Mesenchymal stem cell (in vitro differentiated cells and primary cell): ENCODE measurements around the gene SNTG2.

ENCODE experiments used
- DNase-seq: peaks from one replicate; pipeline ENCODE4 v3.0.0-alpha.2; 2013
- H2AFZ ChIP-seq: one replicate; pipeline ENCODE4 v1.6.1; 2013; ENCODE audit warnings: low read depth, mild to moderate bottlenecking, control low read depth, inconsistent platforms, low read length, moderate library complexity
- H2AK5ac ChIP-seq: 2 replicates; pipeline ENCODE4 v1.6.1; 2013; ENCODE audit warnings: low read length, moderate library complexity, mild to moderate bottlenecking, inconsistent platforms; ENCODE audit not compliant: severe bottlenecking
- H2BK120ac ChIP-seq: one replicate; pipeline ENCODE4 v1.6.1; 2013; ENCODE audit warnings: low read depth, mild to moderate bottlenecking, inconsistent platforms, low read length, moderate library complexity
- H2BK12ac ChIP-seq, 2 experiments: one replicate each; pipeline ENCODE4 v1.6.1; 2013; ENCODE audit warnings: inconsistent platforms in 2 of 2, low read length in 2 of 2, mild to moderate bottlenecking in 2 of 2, moderate library complexity in 2 of 2, control low read depth in 1 of 2
- H2BK15ac ChIP-seq: one replicate; pipeline ENCODE4 v1.6.1; 2013; ENCODE audit warnings: mild to moderate bottlenecking, low read depth, inconsistent platforms; ENCODE audit not compliant: poor library complexity, severe bottlenecking
- H2BK5ac ChIP-seq: 2 replicates; pipeline ENCODE4 v1.6.1; 2013; ENCODE audit warnings: low read depth, mild to moderate bottlenecking, low read length, control low read depth, inconsistent platforms; ENCODE audit not compliant: poor library complexity, severe bottlenecking
- H3K14ac ChIP-seq, 2 experiments: one replicate each; pipeline ENCODE4 v1.6.1; 2013; ENCODE audit warnings: inconsistent platforms in 2 of 2, low read length in 2 of 2, control low read depth in 1 of 2, mild to moderate bottlenecking in 1 of 2, moderate library complexity in 1 of 2
- H3K18ac ChIP-seq, 2 experiments: one replicate each; pipeline ENCODE4 v1.6.1; 2013; ENCODE audit warnings: inconsistent platforms in 2 of 2, low read length in 2 of 2, control low read depth in 1 of 2, low read depth in 1 of 2, mild to moderate bottlenecking in 1 of 2
- H3K23ac ChIP-seq, 2 experiments: one replicate each; pipeline ENCODE4 v1.6.1; 2013; ENCODE audit warnings: inconsistent platforms in 2 of 2, low read length in 2 of 2, mild to moderate bottlenecking in 2 of 2, moderate library complexity in 2 of 2, control low read depth in 1 of 2
- H3K27ac ChIP-seq: 2 replicates; pipeline ENCODE4 v1.5.1; 2013; ENCODE audit warnings: mild to moderate bottlenecking, moderate library complexity, low read length, control low read depth, inconsistent platforms; ENCODE audit not compliant: poor library complexity, severe bottlenecking
- H3K27me3 ChIP-seq, 2 experiments: 2 replicates each; pipeline versions ENCODE4 v1.6.1 to v1.7.0; 2013; ENCODE audit warnings: low read length in 2 of 2, mild to moderate bottlenecking in 2 of 2, moderate library complexity in 2 of 2, control low read depth in 1 of 2, inconsistent platforms in 1 of 2; ENCODE audit not compliant: control insufficient read depth in 1 of 2, insufficient read depth in 1 of 2
- H3K36me3 ChIP-seq, 2 experiments: 2 replicates each; pipeline versions ENCODE4 v1.6.1 to v1.7.0; 2013; ENCODE audit warnings: low read length in 2 of 2, control low read depth in 1 of 2, inconsistent platforms in 1 of 2, low read depth in 1 of 2, mild to moderate bottlenecking in 1 of 2; ENCODE audit not compliant: insufficient read depth in 2 of 2, control insufficient read depth in 1 of 2
- H3K4ac ChIP-seq, 2 experiments: one replicate each; pipeline ENCODE4 v1.6.1; 2013; ENCODE audit warnings: inconsistent platforms in 2 of 2, low read length in 2 of 2, mild to moderate bottlenecking in 2 of 2, moderate library complexity in 2 of 2, control low read depth in 1 of 2, low read depth in 1 of 2
- H3K4me1 ChIP-seq: 2 replicates; pipeline ENCODE4 v1.6.1; 2013; ENCODE audit warnings: low read depth, low read length, control low read depth; ENCODE audit not compliant: control insufficient read depth, insufficient read depth
- H3K4me2 ChIP-seq: 2 replicates; pipeline ENCODE4 v1.6.1; 2013; ENCODE audit warnings: low read length, mild to moderate bottlenecking, inconsistent platforms; ENCODE audit not compliant: poor library complexity, severe bottlenecking
- H3K4me3 ChIP-seq, 2 experiments: 2 replicates each; pipeline versions ENCODE4 v1.5.1 to v1.7.0; 2013; ENCODE audit warnings: low read length in 2 of 2, mild to moderate bottlenecking in 2 of 2, control low read depth in 1 of 2, low read depth in 1 of 2; ENCODE audit not compliant: insufficient read depth in 1 of 2
- H3K79me1 ChIP-seq: replicated peaks from 2 replicates; pipeline ENCODE4 v1.6.1; 2013; ENCODE audit warnings: mild to moderate bottlenecking, control low read depth, low read length, inconsistent platforms; ENCODE audit not compliant: poor library complexity, severe bottlenecking
- H3K9ac ChIP-seq: 2 replicates; pipeline ENCODE4 v1.7.0; 2013; ENCODE audit warnings: mild to moderate bottlenecking, low read length, moderate library complexity
- H3K9me3 ChIP-seq: 2 replicates; pipeline ENCODE4 v1.7.0; 2013; ENCODE audit warnings: mild to moderate bottlenecking, low read length; ENCODE audit not compliant: control insufficient read depth
- H4K8ac ChIP-seq: one replicate; pipeline ENCODE4 v1.6.1; 2013; ENCODE audit warnings: inconsistent platforms, mild to moderate bottlenecking, low read length, moderate library complexity
- H4K91ac ChIP-seq: one replicate; pipeline ENCODE4 v1.6.1; 2013; ENCODE audit warnings: mild to moderate bottlenecking, low read length, inconsistent platforms
- WGBS: methylation state at CpG from one replicate; pipeline ENCODE4 v1.1.7; 2013; ENCODE audit warnings: mixed read lengths; 5-methylcytosine and 5-hydroxymethylcytosine counted together

Gene SNTG2

GRCh38 chr2:916935-917334 is 33.7 kb upstream of the SNTG2 start:
- no peak overlapping the region for H3K27ac ChIP-seq
- no peak overlapping the region for H3K9ac ChIP-seq
- H2BK12ac ChIP-seq: no peak overlapping the region
- no peak overlapping the region for H2BK120ac ChIP-seq
- H2BK15ac ChIP-seq: no peak overlapping the region
- no peak overlapping the region for H2AK5ac ChIP-seq
- no peak overlapping the region for H3K18ac ChIP-seq
- no peak overlapping the region for H3K23ac ChIP-seq
- H2AFZ ChIP-seq: no peak overlapping the region
- peaks cover 0 to 11% of the 10 kb centered on the region in 2 experiments for H3K27me3 ChIP-seq
- H3K79me1 ChIP-seq: no peaks in the 10 kb centered on the region
- H3K4me2 ChIP-seq: no peak overlapping the region
- DNase-seq: no peak
- H3K4me1 ChIP-seq: no peaks in the 10 kb centered on the region
- no peaks in the 10 kb centered on the region for H3K9me3 ChIP-seq
- no peak overlapping the region for H4K8ac ChIP-seq
- no peaks in the 10 kb centered on the region for H3K36me3 ChIP-seq
- H3K4me3 ChIP-seq: no peak overlapping the region
- no peak overlapping the region for H4K91ac ChIP-seq
- 85% methylated on average over 7 of the region's 7 CpGs for WGBS
- H3K14ac ChIP-seq: no peak overlapping the region
- H2BK5ac ChIP-seq: no peak overlapping the region
- no peak overlapping the region for H3K4ac ChIP-seq

- H3K79me1 ChIP-seq: no peaks in the 10 kb centered on the region
- no peak overlapping the region for H3K27ac ChIP-seq
- H3K4me3 ChIP-seq: no peak overlapping the region
- H2BK15ac ChIP-seq: no peak overlapping the region
- H2AFZ ChIP-seq: no peak overlapping the region
- no peak overlapping the region for H3K4ac ChIP-seq
- no peak overlapping the region for H4K91ac ChIP-seq
- no peak overlapping the region for H3K4me2 ChIP-seq
- H2BK5ac ChIP-seq: no peak overlapping the region
- H2BK12ac ChIP-seq: no peak overlapping the region
- no peaks in the 10 kb centered on the region for H3K4me1 ChIP-seq
- no peaks in the 10 kb centered on the region for H3K9me3 ChIP-seq
- H3K9ac ChIP-seq: no peak overlapping the region
- peaks cover 0 to 28% of the 10 kb centered on the region in 2 experiments for H3K27me3 ChIP-seq
- no peak overlapping the region for H3K18ac ChIP-seq
- no peak for DNase-seq
- H3K36me3 ChIP-seq: no peaks in the 10 kb centered on the region
- no peak overlapping the region for H2AK5ac ChIP-seq
- H4K8ac ChIP-seq: no peak overlapping the region
- no peak overlapping the region for H3K23ac ChIP-seq
- no peak overlapping the region for H2BK120ac ChIP-seq
- no peak overlapping the region for H3K14ac ChIP-seq
Observed at GRCh38 chr2:919672-920071, 31.0 kb upstream of the SNTG2 start.

- Histone ChIP-seq H2BK5ac (no peak overlapping the region), H3K14ac (no peak overlapping the region), H2AK5ac (no peak overlapping the region), H3K4me1 (no peaks in the 10 kb centered on the region), H3K27me3 (peaks cover 0 to 35% of the 10 kb centered on the region in 2 experiments), H3K36me3 (no peaks in the 10 kb centered on the region), H3K4me3 (no peak overlapping the region), H2BK12ac (no peak overlapping the region), H4K91ac (no peak overlapping the region), H3K23ac (no peak overlapping the region), H4K8ac (no peak overlapping the region), H3K27ac (no peak overlapping the region), H3K18ac (no peak overlapping the region), H3K9ac (no peak overlapping the region), H3K79me1 (no peaks in the 10 kb centered on the region), H2BK15ac (no peak overlapping the region), H2AFZ (no peak overlapping the region), H3K9me3 (no peaks in the 10 kb centered on the region), H2BK120ac (no peak overlapping the region), H3K4ac (no peak overlapping the region), H3K4me2 (no peak overlapping the region)
- WGBS: 83% methylated on average over 10 of the region's 11 CpGs
- no peak for DNase-seq
Observed at GRCh38 chr2:920573-920972, 30.1 kb upstream of the SNTG2 start.

GRCh38 chr2:920999-921398 is 29.6 kb upstream of the SNTG2 start:
- Histone ChIP-seq H3K36me3 (no peaks in the 10 kb centered on the region), H3K79me1 (no peaks in the 10 kb centered on the region)

More at GRCh38 chr2:920999-921398, 29.6 kb upstream of the SNTG2 start:
- 90% methylated on average over 13 of the region's 13 CpGs for WGBS
- Histone ChIP-seq H3K4ac (no peak overlapping the region), H2BK15ac (no peak overlapping the region), H3K4me3 (no peak overlapping the region), H3K23ac (no peak overlapping the region), H2BK5ac (no peak overlapping the region), H2BK120ac (no peak overlapping the region), H3K18ac (no peak overlapping the region), H4K91ac (no peak overlapping the region), H3K4me2 (no peak overlapping the region), H3K27me3 (peaks cover 0 to 39% of the 10 kb centered on the region in 2 experiments), H2BK12ac (no peak overlapping the region), H2AFZ (no peak overlapping the region), H4K8ac (no peak overlapping the region), H3K27ac (no peak overlapping the region), H3K9ac (no peak overlapping the region), H2AK5ac (no peak overlapping the region), H3K14ac (no peak overlapping the region), H3K4me1 (no peaks in the 10 kb centered on the region), H3K9me3 (no peaks in the 10 kb centered on the region)
- DNase-seq: no peak
